ENCODE results near the gene THAP2. TPM values are rescaled to one million over a fixed set of nuclear protein-coding genes. Genes with fewer than 3 reads are reported as not detected.

The THAP2 gene
- polyA plus RNA-seq (2013, experiment 1 of 2), result 5.0 TPM
- 7.8 TPM for polyA plus RNA-seq (2013, experiment 2 of 2)

DNA sequence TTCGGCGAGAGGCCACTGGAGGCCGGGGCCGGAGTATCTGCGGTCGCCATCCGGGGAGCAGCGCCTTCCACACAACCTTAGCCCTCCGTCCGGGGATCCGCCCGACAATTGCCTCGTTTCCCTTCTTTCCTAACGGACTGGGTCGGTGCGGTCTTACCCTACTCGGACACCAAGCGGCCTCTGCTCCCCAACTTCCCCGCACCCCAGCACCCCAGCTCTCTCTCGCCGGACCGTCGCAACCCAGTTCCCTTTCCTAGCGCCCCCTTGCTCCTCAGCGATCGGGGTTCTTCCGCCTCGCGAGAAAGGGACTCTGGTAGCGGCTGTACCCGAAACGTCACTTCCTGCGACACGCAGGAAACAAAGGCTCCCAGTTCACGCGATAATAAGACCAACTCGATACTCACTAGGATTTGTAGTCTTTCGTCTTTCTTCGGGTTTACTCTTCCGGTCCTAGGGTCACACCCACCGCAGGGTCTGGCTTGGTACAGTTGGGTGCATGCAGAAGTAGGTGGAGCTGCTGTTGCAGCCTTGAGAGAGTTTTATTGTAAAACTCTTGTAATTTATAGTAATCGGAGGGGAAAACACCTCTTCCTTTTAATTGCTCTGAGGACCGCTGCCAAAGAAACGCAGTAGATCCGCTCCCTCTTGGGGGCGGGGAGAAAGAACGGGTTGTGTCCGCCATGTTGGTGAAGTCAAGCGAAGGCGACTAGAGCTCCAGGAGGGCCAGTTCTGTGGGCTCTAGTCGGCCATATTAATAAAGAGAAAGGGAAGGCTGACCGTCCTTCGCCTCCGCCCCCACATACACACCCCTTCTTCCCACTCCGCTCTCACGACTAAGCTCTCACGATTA, at the start of gene THAP2, which contains the start of gene ZFC3H1:
THAP2 (plus strand) TSS at position 741 of the 850 bp plus-strand sequence. CDS start 209 bp downstream, outside the sequence.
ZFC3H1 (minus strand) TSS at position 288 of the 850 bp plus-strand sequence; CDS start at position 50, 238 bp downstream.
- under 1% methylated on average over 56 of the region's 57 CpGs for WGBS

GRCh38 chr12:71621938-71622337, 42.2 kb upstream of the THAP2 start:
- H3K27me3 ChIP-seq (ENCODE audit: insufficient read depth, low read length), result no peaks in the 10 kb centered on the region
- no peak overlapping the region for H3K9ac ChIP-seq (ENCODE audit: low read depth, low read length)
- no peaks in the 10 kb centered on the region for H3K9me3 ChIP-seq (ENCODE audit: insufficient read depth, low read depth, low read length)
- peaks cover 7% of the 10 kb centered on the region; the same call in 1 of the 2 replicates for H3K4me1 ChIP-seq (ENCODE audit: insufficient read depth, low read length)
- no peak overlapping the region for H3K27ac ChIP-seq (ENCODE audit: low read depth, low read length)
- 93% methylated on average over 1 of the region's 1 CpG for WGBS
- no peak overlapping the region for H3K4me3 ChIP-seq (ENCODE audit: low read length)
- H3K36me3 ChIP-seq (ENCODE audit: insufficient read depth, low read length), result peaks cover 98% of the 10 kb centered on the region

More for the DNA sequence above, at the start of gene THAP2, which contains the start of gene ZFC3H1:
- Histone ChIP-seq H3K27ac (ENCODE audit: low read depth, low read length) (peak within 1 kb of the TSS; percentile 91), H3K9ac (ENCODE audit: low read depth, low read length) (peak within 1 kb of the TSS; percentile 94), H3K36me3 (ENCODE audit: insufficient read depth, low read length) (peaks cover 18% of the 10 kb centered on the region), H3K9me3 (ENCODE audit: insufficient read depth, low read depth, low read length) (no peaks in the 10 kb centered on the region), H3K4me1 (ENCODE audit: insufficient read depth, low read length) (peaks cover 16% of the 10 kb centered on the region), H3K4me3 (ENCODE audit: low read length) (peak within 1 kb of the TSS; percentile 83), H3K27me3 (ENCODE audit: insufficient read depth, low read length) (no peaks in the 10 kb centered on the region)

DNA sequence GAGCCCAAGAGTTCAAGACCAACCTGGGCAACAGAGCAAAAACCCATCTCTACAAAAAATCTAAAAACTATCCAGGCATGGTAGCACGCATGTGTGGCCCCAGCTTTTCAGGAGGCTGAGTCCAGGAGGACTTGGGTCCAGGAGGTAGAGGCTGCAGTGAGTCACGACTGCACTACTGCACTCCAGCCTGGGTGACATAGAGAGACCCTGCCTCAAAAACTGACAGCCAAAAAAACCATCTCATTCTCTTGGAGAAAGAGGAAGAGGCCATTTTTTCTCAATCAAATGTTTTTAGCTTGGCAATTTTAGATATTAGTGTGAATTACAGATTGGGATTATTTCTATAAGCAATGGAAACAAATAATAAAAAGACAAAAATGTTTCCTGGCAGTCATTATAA, 38.6 kb upstream of the THAP2 start:
- peaks cover 98% of the 10 kb centered on the region for H3K36me3 ChIP-seq (ENCODE audit: insufficient read depth, low read length)
- no peaks in the 10 kb centered on the region for H3K9me3 ChIP-seq (ENCODE audit: insufficient read depth, low read depth, low read length)
- H3K27me3 ChIP-seq (ENCODE audit: insufficient read depth, low read length), result no peaks in the 10 kb centered on the region
- no peak overlapping the region for H3K4me3 ChIP-seq (ENCODE audit: low read length)
- H3K9ac ChIP-seq (ENCODE audit: low read depth, low read length), result no peak overlapping the region
- H3K27ac ChIP-seq (ENCODE audit: low read depth, low read length), result no peak overlapping the region
- 96% methylated on average over 2 of the region's 2 CpGs for WGBS
- H3K4me1 ChIP-seq (ENCODE audit: insufficient read depth, low read length), result 0 out of 2 replicates have a peak, but pooled peaks cover 2% of the 10 kb centered on the region

GRCh38 chr12:71626098-71626497, 38.0 kb upstream of the THAP2 start:
- H3K27me3 ChIP-seq (ENCODE audit: insufficient read depth, low read length), result no peaks in the 10 kb centered on the region
- H3K27ac ChIP-seq (ENCODE audit: low read depth, low read length), result no peak overlapping the region
- WGBS, result 89% methylated on average over 5 of the region's 5 CpGs
- no peaks in the 10 kb centered on the region for H3K9me3 ChIP-seq (ENCODE audit: insufficient read depth, low read depth, low read length)
- H3K4me1 ChIP-seq (ENCODE audit: insufficient read depth, low read length), result no peaks in the 10 kb centered on the region
- H3K9ac ChIP-seq (ENCODE audit: low read depth, low read length), result no peak overlapping the region
- H3K4me3 ChIP-seq (ENCODE audit: low read length), result no peak overlapping the region
- H3K36me3 ChIP-seq (ENCODE audit: insufficient read depth, low read length), result peaks cover 98% of the 10 kb centered on the region

- H3K9me3 ChIP-seq (ENCODE audit: insufficient read depth, low read depth, low read length), result no peaks in the 10 kb centered on the region
- H3K36me3 ChIP-seq (ENCODE audit: insufficient read depth, low read length), result peaks cover 100% of the 10 kb centered on the region
- no peak overlapping the region for H3K4me3 ChIP-seq (ENCODE audit: low read length)
- H3K9ac ChIP-seq (ENCODE audit: low read depth, low read length), result no peak overlapping the region
- H3K27ac ChIP-seq (ENCODE audit: low read depth, low read length), result no peak overlapping the region
- H3K27me3 ChIP-seq (ENCODE audit: insufficient read depth, low read length), result no peaks in the 10 kb centered on the region
- no peaks in the 10 kb centered on the region for H3K4me1 ChIP-seq (ENCODE audit: insufficient read depth, low read length)
- WGBS, result 97% methylated on average over 1 of the region's 3 CpGs
Measured at GRCh38 chr12:71626768-71627167, 37.3 kb upstream of the THAP2 start.

DNA sequence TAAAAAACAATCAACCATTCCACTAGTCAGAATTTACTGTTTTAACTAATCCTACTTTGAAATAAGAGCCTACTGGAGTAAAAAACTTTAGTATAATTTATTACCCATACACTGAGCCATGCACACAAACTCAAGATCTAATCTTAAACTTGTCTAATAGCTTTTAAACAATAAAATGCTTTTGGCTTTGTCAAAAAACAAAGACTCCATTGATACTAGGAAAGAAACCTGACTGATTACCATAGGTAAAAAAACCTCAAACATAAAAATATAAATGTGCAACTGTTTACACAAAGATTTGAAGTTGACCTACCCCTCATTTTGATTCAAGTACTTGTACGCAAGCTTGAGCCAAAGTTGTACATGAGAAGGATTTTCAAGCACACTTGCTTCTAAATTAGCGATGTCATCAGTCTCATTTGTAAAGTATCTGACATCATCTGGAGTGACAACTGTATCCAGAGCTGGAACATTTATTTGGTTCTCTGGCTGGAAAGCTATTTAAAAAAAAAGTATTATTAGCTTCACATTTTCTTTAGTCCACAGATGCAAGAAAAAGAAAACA, 36.6 kb upstream of the THAP2 start:
- Histone ChIP-seq H3K27me3 (ENCODE audit: insufficient read depth, low read length) (no peaks in the 10 kb centered on the region), H3K9me3 (ENCODE audit: insufficient read depth, low read depth, low read length) (no peaks in the 10 kb centered on the region), H3K4me3 (ENCODE audit: low read length) (no peak overlapping the region), H3K4me1 (ENCODE audit: insufficient read depth, low read length) (no peaks in the 10 kb centered on the region), H3K27ac (ENCODE audit: low read depth, low read length) (0 out of 2 replicates have a peak overlapping the region, but pooled peaks have one; percentile 8), H3K9ac (ENCODE audit: low read depth, low read length) (no peak overlapping the region), H3K36me3 (ENCODE audit: insufficient read depth, low read length) (peaks cover 100% of the 10 kb centered on the region)
- 95% methylated on average over 2 of the region's 2 CpGs for WGBS

GRCh38 chr12:71636704-71637115, 27.4 kb upstream of the THAP2 start:
- no peak overlapping the region for H3K4me3 ChIP-seq (ENCODE audit: low read length)
- no peak overlapping the region for H3K9ac ChIP-seq (ENCODE audit: low read depth, low read length)
- no peak overlapping the region for H3K27ac ChIP-seq (ENCODE audit: low read depth, low read length)
- peaks cover 93% of the 10 kb centered on the region for H3K36me3 ChIP-seq (ENCODE audit: insufficient read depth, low read length)
- no peaks in the 10 kb centered on the region for H3K4me1 ChIP-seq (ENCODE audit: insufficient read depth, low read length)
- no peaks in the 10 kb centered on the region for H3K27me3 ChIP-seq (ENCODE audit: insufficient read depth, low read length)
- 67% methylated on average over 1 of the region's 3 CpGs for WGBS
- H3K9me3 ChIP-seq (ENCODE audit: insufficient read depth, low read depth, low read length), result no peaks in the 10 kb centered on the region

DNA sequence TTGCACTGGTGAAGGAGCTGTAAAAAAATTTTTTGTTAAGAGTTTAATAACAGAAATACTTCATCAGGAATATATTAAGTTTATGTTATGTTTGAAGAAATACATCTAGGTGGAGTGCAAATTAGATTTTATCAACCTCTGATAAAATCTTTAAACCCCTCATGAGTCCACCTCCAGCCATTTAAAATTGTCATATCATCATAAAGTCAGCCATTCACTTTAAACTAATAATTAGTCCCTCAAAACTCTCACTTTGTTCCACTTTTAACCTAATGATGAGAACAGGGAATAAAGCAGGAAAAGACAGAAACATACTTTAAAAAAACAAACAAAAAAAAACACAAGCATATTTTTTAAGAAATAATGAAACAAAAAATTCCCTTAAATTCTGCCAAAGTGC, 25.6 kb upstream of the THAP2 start:
- Histone ChIP-seq H3K27ac (ENCODE audit: low read depth, low read length) (no peak overlapping the region), H3K4me1 (ENCODE audit: insufficient read depth, low read length) (no peaks in the 10 kb centered on the region), H3K9ac (ENCODE audit: low read depth, low read length) (no peak overlapping the region), H3K4me3 (ENCODE audit: low read length) (no peak overlapping the region), H3K9me3 (ENCODE audit: insufficient read depth, low read depth, low read length) (no peaks in the 10 kb centered on the region), H3K36me3 (ENCODE audit: insufficient read depth, low read length) (peaks cover 93% of the 10 kb centered on the region), H3K27me3 (ENCODE audit: insufficient read depth, low read length) (no peaks in the 10 kb centered on the region)

DNA sequence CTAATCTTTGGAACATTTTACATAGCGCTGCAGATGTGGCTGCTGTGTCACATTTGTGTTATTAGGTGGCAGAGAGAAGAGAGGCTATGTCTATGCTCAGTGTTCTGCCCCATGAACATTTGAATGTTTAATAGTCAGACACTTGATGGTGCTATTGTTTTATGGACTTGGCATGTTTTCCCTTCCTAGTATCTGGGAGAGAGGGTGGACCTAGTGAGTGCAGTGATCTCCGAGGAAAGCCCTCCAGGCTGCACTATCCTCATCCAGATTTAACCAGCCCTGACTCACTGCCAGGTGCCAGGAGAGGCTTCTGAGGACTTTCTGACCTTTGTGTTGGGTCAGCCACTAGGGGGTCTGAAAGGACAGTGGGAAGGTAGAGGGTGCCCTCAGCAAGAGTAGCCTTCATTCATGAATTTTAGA, 24.8 kb upstream of the THAP2 start:
- peaks cover 93% of the 10 kb centered on the region for H3K36me3 ChIP-seq (ENCODE audit: insufficient read depth, low read length)
- no peaks in the 10 kb centered on the region for H3K27me3 ChIP-seq (ENCODE audit: insufficient read depth, low read length)
- H3K4me1 ChIP-seq (ENCODE audit: insufficient read depth, low read length), result no peaks in the 10 kb centered on the region
- H3K9me3 ChIP-seq (ENCODE audit: insufficient read depth, low read depth, low read length), result no peaks in the 10 kb centered on the region
- no peak overlapping the region for H3K27ac ChIP-seq (ENCODE audit: low read depth, low read length)
- no peak overlapping the region for H3K4me3 ChIP-seq (ENCODE audit: low read length)
- 100% methylated on average over 2 of the region's 2 CpGs for WGBS
- no peak overlapping the region for H3K9ac ChIP-seq (ENCODE audit: low read depth, low read length)

- 96% methylated on average over 2 of the region's 2 CpGs for WGBS
- H3K9ac ChIP-seq (ENCODE audit: low read depth, low read length), result no peak overlapping the region
- no peaks in the 10 kb centered on the region for H3K9me3 ChIP-seq (ENCODE audit: insufficient read depth, low read depth, low read length)
- no peak overlapping the region for H3K4me3 ChIP-seq (ENCODE audit: low read length)
- no peaks in the 10 kb centered on the region for H3K27me3 ChIP-seq (ENCODE audit: insufficient read depth, low read length)
- H3K27ac ChIP-seq (ENCODE audit: low read depth, low read length), result no peak overlapping the region
- peaks cover 93% of the 10 kb centered on the region for H3K36me3 ChIP-seq (ENCODE audit: insufficient read depth, low read length)
- H3K4me1 ChIP-seq (ENCODE audit: insufficient read depth, low read length), result no peaks in the 10 kb centered on the region
Measured at GRCh38 chr12:71640316-71640715, 23.8 kb upstream of the THAP2 start.

DNA sequence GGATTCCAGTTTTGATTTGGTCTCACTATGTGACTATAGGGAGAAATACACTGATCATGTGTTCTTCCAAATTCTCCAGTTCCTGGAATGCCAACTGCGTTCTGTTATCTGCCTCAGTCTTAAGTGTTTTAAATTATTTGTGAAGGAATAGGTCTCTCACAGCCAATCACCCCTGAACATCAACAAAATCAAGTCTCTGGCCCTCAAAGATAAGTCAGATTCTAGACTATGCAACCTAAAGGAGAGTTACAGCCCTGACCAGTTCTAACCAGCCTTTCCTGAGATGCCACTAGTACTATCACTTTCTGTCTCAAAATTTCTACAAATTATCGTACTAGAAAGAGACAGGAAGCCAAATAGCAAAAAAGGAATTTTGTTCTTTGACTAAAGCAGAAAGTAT, 22.7 kb upstream of the THAP2 start:
- Histone ChIP-seq H3K4me1 (ENCODE audit: insufficient read depth, low read length) (no peaks in the 10 kb centered on the region), H3K4me3 (ENCODE audit: low read length) (no peak overlapping the region), H3K27me3 (ENCODE audit: insufficient read depth, low read length) (no peaks in the 10 kb centered on the region), H3K9ac (ENCODE audit: low read depth, low read length) (no peak overlapping the region), H3K36me3 (ENCODE audit: insufficient read depth, low read length) (peaks cover 93% of the 10 kb centered on the region), H3K9me3 (ENCODE audit: insufficient read depth, low read depth, low read length) (no peaks in the 10 kb centered on the region), H3K27ac (ENCODE audit: low read depth, low read length) (no peak overlapping the region)
- 100% methylated on average over 2 of the region's 2 CpGs for WGBS

All from HUES64 (cell line).